HG02840 (cell line): ENCODE data around the gene FSTL1.

Source experiments
- ATAC-seq: cut with Tn5 transposase; IDR thresholded peaks from one replicate; pipeline ENCODE4 v1.9.1; 2021; ENCODE audit warnings: mild to moderate bottlenecking, moderate library complexity, moderate number of reproducible peaks; ENCODE audit not compliant: unreplicated experiment, low FRiP score

Gene FSTL1

GRCh38 chr3:120450600-120451271 lies at the start of gene FSTL1:
Gene FSTL1 (minus strand): TSS chr3:120450992. CDS start chr3:120450746, 246 bp downstream.
- ATAC-seq: no peak

DNA sequence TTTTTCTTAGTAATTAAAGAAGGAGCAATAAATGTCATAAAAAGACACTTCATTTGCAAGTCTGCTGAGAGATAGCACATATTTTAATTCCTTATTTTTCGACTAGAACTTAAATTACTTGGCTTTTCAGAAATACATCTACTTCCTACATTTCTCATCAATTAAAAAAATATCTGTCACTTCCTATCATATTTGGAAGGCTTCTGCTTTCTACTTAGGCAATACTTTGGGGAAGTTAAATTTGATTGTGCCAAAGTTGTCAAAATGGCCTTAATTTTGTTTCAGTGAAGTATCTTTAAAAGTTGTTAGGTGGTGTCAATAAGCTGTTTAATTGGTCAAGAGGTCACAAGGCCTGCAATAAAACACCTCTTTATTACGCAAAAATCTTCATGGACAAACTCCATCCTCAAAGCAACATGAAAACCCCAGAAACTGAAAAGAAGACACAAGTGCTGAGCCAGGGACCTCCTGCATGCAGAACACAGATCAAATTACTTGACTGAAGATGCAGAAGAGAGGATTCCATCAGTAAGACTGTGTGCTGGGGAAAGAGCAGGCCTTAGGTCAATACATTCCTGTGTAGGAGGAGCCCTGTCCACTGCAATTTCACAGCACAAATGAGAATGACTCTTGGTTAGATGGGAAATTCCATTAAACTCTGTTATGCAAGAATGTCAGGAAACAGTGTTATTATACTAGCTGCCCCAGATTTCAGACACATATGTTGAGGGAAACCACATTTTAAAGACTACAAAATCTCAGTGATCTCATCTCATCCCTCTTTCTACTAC lies 48.0 kb upstream of the FSTL1 start:
- ATAC-seq: no peak

DNA sequence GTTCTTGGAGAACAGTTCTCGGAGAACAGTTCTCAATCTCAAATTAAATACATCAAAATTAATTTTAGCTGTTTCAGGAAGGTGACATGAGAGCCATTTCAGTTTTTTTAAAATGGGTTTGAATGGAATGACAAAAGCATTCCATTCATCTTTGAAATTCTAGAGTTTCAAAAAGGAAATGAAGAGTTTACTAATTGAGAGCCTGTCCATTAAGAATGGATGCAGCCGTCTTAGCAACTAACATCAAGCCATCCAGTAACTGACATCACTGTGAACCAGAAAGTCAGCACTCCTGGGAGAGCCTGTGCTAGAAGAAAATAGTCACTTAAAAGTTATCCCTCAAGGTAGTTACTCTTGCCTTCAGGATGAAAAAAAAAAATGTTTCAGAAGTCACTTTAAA lies 47.0 kb upstream of the FSTL1 start:
- no peak for ATAC-seq

- no peak for ATAC-seq
Observed at GRCh38 chr3:120497336-120497735, 46.5 kb upstream of the FSTL1 start.

DNA sequence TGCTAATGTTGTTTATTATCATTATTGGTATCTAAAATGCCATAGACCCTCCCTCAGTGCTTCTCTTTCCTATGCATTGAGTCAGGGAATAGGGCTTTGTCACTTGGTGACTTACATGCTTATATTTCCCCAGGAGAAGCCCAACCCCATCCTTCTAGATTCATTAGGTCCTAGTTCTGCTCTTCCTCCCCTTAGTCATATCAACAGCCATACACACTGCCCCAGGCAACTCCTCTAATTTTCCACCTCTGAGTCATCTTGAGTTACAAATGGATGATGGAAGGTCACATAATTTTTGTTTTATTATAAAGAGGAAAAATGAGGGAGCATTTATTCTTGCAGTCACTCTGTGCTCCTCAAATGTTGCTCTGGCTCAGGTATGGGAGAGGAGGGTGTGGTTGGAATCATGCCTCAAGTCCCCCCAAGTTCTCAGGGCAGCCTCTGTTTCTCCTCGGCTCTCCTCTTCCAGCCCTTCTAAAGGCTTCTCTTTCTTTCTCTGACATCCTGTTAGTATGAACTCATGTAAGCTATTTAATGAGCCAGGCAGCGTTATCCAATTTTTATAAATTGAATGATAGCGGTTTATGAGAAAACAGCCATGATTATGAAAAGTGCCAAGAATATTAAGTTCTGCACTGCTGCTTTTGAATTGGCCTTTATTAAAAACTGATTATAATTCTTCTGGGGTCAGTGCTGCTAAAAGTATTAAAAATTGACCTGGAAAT lies 45.6 kb upstream of the FSTL1 start:
- no peak for ATAC-seq

DNA sequence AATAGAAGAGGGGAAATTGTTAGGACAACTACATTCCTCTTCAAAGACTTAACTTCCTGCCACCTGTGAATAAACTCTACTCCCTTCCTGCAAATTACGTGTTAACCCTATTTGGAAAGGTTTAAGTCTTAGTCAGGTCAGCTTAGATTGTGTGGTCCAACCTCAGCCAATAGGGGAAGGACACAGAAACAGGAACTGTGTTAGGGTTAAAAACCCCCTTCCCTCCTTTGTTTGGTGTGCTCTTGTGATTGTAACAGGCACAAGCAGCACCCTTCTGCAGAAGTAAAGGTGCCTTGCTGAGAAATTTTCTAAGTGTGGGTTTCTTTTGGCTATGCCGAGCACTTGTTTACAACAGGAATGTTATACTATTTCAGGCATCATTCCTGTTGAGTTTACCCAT lies 45.0 kb upstream of the FSTL1 start:
- ATAC-seq: no peak

GRCh38 chr3:120492103-120492502 lies 41.3 kb upstream of the FSTL1 start:
- no peak for ATAC-seq

DNA sequence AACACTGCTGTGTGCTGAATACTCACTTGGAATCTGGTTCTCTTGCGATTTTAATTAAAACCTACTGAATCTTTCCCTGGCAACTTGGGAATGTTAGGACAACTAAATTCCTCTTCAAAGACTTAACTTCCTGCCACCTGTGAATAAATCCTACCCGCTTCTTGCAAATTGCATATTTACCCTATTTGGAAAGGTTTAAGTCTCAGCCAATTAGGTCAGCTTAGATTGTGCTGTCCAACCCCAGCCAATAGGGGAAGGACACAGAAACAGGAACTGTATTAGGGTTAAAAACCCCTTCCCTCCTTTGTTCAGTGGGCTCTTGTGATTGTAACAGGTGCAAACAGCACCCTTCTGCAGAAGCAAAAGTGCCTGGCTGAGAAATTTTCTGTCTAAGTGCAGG lies 38.6 kb upstream of the FSTL1 start:
- ATAC-seq: no peak

DNA sequence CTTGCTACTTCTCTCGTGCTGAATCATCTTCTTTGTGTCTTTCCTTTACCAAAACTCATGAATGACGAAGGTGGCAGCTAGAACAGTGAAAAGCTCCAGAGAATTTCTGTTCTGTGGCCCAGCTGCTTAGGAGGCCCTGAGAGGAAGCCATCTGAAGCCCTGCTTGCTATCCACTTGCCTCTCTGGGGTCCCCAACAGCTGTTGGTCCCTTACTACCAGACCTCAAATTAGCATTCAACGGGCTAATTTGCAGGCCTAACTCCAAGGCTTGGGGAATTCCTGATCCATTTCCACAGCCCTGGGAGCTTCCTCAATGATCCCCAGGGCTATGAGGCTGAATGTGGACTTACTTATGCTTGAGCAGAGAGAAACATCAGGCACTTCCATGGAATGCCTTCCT lies 37.5 kb upstream of the FSTL1 start:
- no peak for ATAC-seq

DNA sequence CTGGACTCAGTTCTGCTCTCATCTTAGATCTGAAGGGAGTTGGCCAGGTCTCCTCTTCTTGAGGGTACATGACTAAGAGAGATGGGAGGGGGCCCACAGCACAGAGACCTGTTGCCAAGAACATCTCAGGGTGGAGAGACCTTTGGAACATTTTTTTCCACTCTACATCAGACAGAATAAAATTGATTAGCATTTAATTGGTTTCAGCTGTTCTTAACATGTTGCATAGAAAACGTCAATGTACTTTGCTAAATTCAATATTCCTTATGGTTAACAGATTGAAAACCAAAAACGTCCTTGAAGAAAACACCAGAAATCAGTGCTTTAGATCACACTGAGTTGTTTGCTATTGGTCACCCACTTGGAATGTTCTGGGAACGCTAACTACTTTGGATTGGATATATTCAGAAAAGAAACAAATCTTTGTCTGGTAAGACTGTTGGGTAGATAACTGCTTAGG lies 36.4 kb upstream of the FSTL1 start:
- ATAC-seq: no peak

GRCh38 chr3:120481081-120481480 lies 30.3 kb upstream of the FSTL1 start:
- no peak for ATAC-seq

DNA sequence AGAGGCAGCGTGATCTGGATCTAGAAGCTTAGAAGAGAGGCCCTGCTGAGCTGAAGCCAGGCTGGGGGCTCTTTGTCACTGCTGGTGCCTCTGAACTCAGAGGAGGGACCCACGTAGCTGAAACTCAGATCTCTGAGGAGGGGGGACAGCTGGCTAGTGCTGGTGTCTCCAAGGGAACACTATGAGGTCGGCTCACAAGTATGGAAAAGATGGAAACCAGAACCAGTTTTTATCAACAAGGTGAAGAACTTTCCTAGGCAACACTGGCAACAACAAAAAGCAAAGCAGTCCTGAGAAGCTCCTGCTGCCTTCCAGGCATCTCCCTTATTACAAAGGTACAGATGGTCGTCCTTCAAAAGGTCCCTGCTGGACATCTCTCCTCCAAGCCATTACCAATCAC lies 27.0 kb upstream of the FSTL1 start:
- ATAC-seq: no peak

DNA sequence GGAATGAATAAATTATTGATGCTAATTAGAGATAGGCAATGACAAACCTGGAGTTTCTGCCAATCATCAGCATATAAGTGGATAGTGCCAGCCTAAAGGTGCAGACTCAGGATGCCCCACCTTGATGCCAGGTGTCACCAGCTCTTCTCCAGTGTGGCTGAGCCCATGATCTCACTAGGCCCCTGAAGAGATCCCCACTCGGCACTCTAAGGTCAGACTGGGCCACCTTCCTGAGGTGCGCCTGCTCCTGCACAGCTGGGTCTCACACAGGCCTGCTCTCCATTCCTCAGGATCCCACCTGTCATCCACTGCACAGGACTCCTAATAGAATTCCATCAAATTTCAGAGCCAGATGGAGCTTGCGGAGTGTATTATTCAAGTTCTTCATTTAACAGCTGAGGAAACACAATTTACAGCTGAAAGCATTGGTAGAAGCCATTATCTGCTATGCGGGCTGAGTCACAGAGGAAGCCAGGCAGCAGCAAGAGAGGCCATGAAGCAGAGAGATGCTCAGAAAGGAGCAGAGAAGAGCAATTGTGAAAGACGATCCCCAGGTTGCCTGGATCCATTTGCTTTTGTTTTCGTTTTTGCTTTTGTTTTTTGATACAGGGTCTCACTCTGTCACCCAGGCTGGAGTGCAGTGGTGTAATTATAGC lies 25.1 kb upstream of the FSTL1 start:
- no peak for ATAC-seq

DNA sequence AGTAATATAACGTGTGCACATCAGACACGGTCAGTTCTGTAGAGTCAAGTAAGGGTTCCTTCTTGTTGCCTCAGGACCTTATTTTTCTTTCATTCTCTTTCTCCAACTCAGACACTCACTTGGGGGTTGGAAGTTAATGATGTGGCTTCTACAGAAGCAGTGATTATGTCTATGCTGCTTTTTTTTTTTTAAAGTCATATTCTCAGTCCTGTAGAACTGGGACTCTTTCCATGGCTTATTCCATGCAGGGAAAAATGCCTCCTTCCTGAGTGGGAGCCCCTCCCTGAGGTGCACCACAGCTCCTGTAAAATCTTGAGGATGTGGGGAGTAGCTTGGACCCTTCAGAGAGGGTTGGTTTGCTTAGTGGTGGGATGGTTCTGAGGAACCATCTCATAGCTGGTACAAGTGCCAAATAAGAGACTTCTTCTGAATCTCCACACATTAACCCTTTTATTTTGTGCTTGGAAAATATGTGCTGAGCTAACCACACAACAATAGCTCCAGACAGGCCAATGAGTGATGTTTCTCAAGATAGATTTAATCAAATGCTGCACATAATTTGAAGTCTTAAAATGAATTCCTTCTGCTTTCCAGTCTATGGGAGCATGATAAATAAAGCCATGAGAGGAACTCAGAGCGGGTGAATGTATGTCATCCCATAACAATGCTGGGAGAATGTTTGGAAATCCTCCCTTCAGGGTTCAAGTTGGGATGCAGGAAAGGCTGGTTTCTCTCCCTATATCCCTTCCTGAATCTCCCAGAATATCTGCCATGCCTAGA lies 23.3 kb upstream of the FSTL1 start:
- ATAC-seq: no peak

DNA sequence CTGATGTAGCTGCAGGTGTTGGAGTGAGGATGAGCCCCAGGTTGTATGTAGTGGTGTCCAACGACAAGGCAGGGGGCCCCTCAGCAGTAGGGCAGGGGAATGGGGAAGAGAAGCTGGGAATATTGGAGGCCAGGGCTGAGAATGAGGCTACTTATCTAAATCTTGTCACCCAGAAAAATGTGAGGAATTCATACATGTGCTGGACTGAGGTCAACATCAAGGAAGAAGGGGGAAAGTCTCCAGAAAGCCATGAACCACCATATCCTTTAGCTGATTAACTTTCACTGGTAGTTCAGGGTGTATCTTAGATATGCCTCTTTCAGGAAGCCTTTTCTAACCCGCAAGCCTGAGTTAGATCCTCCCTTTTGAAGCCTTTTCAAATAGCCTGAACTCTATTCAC lies 22.6 kb upstream of the FSTL1 start:
- ATAC-seq: no peak

DNA sequence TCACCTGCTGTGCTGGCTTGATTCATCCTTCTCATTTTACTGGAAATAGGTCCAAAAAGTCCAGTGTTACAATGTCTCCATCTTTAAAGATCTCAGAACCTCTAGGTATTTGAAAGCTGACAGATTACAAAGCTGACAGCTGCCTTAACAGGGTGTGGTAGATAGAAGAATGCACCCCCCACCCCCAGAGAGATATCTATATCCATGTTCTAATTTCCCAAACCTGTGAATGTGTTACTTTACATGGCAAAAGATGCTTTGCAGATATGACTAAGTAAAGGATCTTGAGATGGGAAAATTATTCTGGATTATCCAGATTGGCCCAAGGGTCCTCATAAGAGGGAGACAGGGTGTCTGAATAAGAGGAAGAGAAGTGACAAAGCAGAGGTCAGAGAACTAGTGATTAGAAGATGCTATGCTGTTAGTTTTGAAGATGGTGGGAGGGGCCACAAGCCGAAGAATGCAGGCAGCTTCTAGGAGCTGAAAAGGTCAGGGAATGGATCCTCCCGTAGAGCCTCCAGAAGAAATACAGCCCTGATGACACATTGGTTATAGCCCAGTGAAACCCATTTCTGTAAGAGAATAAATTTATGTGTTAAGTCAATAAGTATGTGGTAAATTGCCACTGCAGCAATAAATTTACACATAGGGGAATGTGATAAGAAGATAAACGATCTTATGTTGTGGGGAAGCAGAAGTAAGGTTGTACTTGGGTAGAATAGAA lies 21.5 kb upstream of the FSTL1 start:
- no peak for ATAC-seq

DNA sequence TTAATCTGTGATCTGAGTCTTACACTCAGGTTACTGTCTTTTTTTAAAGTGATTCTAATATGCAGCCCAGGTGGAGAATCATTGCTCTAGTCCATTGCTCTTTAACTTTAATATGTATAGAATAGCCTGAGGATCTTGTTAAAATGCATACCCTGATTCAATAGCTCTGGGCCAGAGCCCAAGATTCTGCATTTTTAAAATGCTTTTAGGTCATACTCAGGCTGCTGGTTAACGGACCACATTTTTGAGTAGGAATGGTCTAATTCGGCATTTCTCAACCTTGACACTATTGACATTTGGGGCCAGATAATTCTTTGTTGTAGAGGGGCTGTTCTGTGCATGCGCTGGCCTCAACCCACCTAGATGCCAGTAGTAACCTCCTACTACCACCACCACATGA lies 20.9 kb upstream of the FSTL1 start:
- ATAC-seq: no peak

GRCh38 chr3:120470870-120471269 lies 20.1 kb upstream of the FSTL1 start:
- no peak for ATAC-seq

- ATAC-seq: no peak
Observed at GRCh38 chr3:120469882-120470301, 19.1 kb upstream of the FSTL1 start.
